Smooth muscle cell of the brain vasculature (primary cell): Measurements from ENCODE around the gene ACTR3C.

Experiments used
- DNase-seq: peaks from one replicate; pipeline ENCODE4 v3.0.0-alpha.2; 2012; ENCODE audit warnings: low read depth, low spot score

ACTR3C gene

DNA sequence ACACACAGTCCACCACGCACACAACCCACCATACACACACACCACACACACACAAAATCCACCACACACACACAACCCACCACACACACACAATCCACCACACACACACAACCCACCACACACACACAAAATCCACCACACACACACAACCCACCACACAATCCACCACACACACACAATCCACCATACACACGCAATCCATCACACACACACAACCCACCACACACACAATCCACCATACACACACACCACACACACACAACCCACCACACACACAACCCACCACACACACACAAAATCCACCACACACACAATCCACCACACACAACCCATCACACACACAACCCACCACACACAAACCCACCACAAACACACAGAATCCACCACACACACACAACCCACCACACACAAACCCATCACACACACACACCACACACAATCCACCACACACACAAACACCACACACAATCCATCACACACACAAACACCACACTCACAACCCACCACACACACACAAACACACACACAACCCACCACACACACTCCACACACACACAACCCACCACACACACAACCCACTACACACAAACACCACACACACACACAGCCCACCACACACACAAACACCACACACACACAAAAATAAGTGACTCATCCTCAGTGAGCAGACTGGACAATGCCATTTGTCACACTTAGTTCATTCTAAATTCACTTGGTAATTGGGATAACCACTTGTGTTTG, 36.4 kb upstream of the ACTR3C start:
- no peak for DNase-seq

DNA sequence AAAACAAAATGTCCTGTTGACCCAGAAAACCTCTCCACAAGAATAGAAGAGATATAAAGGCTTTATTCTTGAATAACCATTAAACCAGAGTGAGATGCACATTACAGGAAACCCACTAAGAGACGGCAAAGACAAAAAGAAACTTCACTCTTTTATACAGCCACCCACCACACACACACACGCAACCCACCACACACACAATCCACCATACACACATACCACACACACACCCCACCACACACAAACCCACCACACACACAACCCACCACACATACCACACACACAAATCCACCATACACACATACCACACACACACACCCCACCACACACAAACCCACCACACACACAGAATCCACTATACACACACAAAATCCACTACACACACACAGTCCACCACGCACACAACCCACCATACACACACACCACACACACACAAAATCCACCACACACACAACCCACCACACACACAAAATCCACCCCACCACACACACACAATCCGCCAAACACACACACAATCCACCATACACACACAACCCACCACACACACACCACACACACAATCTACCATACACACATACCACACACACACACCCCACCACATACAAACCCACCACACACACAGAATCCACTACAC, 35.8 kb upstream of the ACTR3C start:
- DNase-seq, result no peak

DNA sequence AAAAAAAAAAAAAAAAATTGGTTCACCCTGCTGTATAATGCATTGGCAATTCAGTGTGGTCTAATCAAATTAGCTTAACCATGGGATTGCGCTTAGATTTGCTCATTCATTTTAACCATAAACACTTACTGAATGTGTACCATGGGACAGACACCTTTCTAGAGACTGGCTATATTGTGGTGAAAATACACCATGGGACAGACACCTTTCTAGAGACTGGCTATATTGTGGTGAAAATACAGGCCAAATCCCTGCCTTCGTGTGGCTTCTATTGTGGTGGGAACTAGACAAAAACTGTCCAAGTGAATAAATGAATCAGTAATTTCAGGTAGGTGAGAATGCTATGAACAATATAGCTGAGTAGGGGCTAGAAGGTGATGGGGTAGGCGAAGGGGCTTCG, 35.1 kb upstream of the ACTR3C start:
- DNase-seq, result no peak

DNA sequence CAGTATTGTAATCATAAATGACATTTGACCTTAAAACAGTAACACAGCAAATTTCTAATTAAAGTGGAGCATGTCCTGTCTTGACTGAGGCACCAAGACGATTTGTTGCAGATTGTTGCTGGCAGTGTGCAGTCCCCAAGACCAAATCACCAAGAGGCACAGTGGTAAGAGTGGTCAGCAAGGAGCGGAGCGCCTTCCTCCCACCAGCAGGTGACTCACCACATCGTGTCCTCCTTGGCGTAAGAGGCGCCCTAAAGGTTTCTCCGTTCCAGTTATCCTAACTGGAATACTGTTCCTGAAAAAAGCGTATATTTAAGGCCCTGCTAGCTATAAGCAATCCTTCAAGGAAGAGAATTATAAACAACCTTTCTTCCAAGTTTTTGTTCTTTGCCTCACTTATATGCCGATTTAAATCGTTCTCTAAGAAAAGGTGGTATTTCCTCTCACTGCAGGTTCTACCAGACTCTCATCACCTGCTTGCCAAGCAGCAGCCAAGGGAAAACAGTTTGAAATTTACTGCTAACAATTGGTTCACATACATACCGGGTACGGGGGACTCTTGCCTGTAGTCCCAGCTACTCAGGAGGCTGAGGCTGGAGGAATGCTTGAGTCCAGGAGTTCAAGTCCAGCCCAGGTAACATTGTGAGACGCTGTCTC, 34.6 kb upstream of the ACTR3C start:
- DNase-seq, result no peak

DNA sequence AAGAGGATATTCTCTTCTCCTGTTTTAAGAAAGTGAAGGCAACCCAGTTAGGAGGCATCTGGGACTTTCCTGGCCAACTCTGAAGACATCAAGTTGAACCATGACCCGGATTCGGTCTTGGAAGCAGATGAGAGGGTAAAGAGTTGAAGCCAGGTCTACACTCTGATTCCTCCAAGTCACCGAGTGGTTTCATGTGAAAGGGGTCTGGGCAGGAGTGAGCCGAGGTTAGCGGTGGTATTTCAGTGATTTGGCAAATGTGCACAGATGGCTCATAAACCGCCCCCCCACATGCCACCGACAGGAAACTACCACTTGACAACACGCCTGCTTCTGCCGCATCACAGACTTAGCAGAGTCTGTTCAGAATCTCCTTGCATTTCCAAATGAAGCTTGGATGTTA, 33.9 kb upstream of the ACTR3C start:
- no peak for DNase-seq

DNA sequence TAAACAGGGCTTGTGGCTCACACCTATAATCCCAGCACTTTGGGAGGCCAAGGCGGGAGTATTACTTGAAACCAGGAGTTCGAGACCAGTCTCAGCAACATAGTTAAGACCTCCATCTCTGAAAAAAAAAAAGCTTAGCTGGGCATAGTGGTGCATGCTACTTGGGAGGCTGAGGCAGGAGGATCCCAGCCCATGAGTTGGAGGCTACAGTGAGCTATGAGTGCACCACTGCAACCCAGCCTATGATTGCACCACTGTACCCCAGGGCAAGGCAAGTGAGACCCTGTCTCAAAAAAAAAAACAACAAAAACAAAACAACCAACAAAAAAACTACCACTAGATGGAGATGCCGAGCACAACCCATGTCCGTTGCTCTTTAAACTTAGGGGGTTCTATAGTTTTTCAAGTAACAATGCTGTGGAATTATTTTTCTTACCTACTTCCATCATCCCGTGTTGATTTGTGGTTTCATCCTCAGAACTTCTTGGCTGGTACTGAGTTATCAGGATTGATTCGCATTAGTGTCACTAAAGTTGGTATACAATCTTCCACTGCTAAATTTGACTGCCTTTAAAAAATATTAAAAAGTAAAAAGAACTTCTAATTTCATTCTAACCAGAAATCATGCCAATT, 33.0 kb upstream of the ACTR3C start:
- no peak for DNase-seq

DNA sequence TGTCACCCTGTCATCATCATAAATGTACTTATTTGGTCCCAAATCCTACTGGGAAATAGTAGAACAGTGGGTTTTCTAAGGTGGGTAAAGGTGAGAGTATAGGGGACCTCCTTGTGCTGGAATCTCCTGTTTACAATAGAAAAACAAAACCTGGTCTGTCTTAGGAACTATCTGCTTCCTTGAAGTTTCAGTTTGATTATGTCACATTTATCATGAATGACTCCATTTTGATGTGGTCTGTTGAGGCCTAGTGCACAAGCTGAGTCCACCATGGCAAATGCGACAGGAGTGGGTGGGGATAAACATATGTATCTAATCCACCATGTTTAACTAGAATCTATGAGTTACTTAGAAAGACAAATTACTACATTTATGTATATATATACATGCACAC, 32.3 kb upstream of the ACTR3C start:
- DNase-seq, result no peak

DNA sequence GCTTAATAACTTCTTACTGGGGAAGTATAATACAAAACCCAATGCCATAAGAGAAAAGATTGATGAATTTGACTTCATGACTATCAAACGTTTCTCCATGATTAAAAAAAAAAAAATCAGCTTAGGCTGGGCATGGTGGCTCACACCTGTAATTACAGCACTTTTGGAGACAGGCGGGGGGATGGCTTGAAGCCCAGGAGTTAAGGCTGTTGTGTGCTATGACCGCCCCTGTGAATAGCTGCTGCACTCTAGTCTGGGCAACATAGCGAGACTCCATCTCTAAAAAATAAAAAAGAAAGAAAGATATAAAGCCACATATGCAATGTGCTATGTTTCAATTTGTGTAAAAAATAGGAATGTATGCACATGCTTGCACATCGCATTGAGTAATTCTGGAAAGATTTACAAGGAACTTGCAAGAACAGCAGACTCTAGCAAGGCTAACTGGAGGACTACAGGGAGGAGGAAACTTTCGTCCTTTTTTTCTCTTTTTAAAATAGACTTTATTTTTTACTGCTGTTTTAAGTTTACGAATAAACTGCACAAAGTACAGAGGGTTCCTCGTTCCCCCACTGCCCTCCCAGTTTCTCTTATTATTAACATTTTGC, 28.3 kb upstream of the ACTR3C start:
- no peak for DNase-seq

DNA sequence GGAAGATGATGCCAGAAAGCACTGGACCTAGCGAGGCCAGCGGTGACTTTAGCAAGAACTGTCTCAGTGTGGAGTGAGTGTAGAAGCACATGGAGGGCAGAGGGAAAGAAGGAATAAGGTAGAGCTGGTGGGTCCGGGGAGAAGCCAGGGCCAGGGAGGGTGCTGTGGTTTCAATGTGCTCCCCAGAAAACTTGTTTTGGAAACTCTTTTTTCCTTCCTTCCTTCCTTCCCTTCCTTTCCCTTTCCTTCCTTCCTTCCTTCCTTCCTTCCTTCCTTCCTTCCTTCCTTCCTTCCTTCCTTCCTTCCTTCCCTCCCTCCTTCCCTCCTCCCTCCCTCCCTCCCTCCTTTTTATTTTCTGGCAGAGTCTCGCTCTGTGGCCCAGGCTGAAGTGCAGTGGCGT, 23.6 kb upstream of the ACTR3C start:
- no peak for DNase-seq

DNA sequence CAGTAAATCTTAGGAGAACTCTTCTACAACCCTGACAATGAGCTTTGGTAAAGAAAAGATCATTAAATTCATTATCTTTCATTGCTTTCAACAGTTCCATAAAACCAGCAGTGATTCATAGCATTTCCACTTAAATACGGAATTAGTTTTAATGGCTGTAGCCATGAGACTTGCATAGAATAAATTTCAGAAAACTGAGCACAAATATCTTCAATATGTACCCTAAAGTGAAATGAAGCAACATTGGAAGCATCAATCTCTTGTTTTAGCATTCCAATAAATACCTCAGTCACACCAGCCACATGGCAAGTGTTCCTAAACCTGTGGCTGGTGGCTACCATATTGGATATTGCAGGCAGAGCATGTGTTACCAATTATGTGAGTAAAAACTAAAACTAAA, 21.7 kb upstream of the ACTR3C start:
- DNase-seq, result no peak

DNA sequence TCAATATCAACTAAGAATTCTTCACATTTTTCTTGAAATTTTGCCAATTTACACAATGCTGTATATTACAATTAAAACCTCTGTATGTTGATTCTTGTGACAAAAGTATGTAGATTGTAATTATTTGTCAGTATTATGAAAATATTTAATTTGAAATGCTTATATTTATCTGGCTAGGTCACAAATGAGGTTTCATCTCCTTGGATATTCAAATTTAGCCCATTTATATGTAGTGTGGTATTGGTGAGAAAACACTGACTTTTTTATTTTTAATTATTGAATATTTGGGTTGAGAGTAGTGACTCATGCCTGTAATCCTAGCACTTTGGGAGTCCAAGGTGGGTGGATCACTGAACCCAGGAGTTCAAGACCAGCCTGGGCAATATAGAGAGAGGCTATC, 21.0 kb upstream of the ACTR3C start:
- DNase-seq, result no peak

DNA sequence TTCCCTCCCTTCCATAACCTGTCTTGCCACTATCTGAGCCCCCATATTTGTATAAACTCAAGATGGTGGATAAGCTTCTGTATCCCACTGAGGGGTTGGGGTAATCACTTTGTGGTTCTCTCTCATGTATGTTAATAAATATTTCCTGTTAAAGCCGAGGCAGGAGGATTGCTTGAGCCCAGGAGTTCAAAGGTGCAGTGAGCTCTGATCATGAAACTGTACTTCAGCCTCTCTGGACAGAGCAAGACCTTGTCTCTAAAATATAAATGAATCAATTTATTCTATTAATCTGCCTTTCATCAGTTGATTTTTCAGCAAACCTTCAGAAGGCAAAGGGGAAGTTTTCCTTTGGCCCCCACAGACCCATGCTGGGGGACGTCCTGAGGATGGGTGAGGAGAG, 19.9 kb upstream of the ACTR3C start:
- DNase-seq, result no peak

DNA sequence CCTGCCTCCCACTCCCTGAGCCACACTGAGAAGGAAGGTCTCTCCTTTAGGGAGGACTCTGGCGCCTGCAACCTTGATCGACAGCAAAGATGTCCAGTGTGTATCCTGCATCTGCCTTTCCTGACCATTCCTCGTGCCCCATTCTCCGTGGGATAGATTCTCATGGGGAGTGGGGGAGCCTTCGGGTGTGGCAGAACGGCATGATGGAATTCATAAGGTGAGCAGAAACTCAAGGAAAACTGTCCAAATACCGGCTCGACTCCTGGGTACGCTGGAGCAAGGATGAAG, 18.7 kb upstream of the ACTR3C start:
- DNase-seq, result no peak

DNA sequence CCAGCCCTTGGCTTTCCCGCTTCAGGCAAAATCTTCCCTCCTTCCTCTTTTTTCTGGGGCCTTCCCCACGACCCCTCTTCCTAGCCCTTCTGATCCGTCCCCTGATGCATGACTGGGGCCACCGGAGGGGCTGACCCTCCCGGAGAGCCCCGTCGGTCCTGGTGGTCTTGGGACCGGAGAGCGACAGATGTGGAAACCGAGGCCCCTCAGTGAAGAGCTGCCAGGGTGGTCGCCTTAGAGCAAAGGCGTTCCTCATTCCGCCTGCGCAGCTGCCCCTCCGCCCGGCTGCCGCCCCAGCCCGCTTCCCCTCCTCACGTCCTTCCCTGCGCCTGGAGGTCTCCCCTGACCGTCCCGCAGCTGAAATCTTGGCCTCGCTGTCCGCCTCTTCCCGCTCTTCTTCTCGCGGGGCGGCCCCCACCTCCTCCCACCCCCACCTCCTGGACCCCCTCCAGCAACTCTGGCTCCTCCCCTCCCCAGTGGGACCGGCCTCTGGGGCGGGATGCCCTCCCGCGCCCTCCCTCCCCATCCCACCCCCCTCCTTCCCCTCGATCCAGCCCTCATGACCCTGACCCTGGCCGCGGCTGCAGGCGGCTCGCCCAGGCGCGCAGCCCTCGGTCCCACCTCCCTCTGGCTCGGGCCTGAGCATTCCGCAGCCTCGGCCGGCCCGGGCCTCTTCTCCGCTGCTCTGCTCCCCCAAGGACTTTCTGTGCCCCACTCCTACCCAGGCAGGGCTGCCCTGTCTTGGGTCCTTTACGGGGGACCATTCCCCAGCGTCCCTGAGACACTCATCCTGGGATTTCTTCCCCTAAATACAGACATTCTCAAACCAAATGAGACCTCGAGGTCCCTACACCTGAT, 18.1 kb upstream of the ACTR3C start, which contains the start of gene RARRES2:
Gene RARRES2, minus strand, starts transcription at position 367 of the 858 bp plus-strand sequence. CDS start 1,020 bp downstream, outside the sequence.
- DNase-seq, result no peak

DNA sequence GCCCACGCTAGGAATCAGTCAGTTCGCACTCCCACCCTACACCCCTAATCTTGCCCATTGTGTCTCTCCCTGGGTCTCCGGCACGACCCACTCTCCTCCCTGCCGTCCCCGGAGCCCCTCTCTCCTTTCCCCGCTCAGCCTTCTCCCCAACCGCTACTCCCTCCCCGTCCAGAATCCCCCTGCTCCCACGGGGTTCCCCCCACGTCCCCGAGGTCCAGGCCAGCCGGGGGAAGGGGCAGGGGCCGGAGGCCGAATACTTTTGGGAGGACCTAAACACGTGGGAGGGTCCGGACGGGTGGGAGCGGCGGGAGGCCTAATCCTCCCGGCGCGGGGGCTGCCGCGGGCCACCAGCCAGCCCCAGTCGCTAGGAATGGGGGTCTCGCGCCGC, 17.5 kb upstream of the ACTR3C start:
- no peak for DNase-seq

DNA sequence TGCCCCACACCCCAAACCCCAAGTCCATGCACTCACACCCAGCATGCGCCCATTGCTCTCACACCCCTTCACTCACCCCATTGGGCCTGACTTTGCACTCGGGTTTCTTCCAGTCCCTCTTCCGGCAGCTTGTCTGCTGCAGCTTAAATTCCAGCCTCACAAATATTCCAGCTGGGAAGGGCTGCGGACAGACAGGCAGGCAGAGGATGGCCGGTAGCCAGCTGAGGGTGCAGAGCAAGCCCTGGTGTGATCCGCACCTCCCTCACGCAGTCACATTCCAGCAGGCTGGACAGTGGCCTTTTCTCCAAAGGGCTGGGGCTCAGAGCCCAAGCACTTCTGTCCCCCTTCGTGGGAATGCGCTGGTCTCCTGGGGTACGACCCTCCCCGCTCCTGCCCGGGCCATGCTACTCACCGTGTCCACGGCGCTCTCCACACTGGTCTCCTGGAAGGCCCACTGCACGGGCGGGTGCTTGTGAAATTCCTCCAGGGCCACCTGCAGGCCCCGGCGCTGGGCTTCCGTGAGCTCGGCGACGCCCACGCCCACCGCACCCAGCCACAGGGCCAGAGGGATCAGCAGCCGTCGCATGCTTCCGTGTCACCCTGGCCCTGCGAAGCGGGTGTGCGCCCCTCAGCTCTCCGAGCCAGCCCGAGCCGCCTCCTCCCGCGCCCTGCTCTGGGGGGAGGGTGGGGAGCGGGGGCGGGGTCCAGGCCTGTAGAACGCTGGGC, 16.8 kb upstream of the ACTR3C start:
- no peak for DNase-seq

DNA sequence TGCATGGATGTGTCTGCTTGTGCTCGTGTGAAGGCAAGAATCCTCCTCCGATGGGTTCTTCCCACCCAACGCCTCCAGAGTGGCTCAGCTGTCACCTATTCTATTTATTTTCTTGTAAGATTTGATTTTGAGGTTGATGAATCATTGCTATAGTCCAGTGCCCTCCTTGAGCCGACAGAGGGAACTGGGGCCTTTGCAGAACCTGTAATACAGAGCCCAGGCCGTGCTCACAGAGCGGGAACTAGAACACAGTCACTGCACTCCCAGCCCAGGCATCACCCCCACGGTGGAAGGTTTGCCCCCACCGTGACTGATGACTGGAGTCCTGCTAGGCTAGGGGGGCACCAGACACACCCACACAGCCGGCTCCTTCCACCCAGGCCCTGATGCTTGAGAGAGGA, 16.1 kb upstream of the ACTR3C start:
- no peak for DNase-seq

DNA sequence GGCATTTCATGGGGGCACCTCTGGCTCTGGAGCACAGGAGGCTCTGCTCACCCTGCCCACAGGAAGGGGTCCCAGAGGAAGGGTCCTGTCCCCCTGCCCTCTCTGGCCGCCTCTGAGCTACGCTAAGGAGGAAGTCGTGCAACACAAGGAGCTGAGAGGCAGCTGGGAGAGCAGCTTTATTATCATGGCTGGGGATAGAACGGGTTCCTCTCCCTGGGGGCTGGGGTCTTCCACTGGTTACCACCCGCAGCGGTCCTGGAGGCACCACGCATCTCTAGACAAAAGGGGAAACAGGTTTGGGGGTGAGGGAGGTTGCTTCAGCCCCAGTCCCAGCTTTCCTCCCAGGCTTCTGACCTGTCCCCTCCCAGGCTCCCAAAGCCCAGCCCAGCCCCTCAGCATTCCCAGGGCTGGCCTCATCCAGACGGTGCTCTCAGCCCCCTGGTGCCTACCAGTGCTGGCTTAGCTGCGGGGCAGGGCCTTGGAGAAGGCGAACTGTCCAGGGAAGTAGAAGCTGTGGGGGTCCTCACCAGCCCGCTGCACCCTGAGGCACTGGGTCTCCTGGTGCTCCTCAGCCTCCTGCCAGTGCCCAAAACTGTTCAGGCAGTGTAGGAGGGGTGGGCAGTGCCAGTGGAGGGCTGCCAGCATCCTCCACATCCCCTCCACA, 15.0 kb upstream of the ACTR3C start:
- no peak for DNase-seq

DNA sequence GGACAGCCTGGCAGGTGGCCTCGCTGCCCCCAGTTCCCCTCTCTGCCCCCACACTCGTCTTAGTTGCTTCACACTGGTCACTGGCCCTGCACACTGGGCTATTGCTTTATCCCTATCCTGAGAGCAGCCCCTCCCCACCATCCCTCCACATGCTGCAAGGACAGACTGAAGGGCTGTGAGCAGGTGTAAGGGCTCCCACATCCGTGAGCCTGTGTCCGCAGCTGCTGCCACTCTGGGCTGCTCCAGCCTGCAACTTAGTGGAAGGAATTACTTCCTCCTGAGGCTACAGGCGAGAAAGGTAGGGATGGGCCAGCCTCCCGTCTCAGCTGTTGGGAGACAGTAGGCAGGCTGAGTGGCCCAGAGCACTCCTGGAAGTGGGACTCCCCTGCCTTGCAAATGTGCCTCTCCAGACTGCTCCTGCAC, 14.3 kb upstream of the ACTR3C start:
- no peak for DNase-seq

DNA sequence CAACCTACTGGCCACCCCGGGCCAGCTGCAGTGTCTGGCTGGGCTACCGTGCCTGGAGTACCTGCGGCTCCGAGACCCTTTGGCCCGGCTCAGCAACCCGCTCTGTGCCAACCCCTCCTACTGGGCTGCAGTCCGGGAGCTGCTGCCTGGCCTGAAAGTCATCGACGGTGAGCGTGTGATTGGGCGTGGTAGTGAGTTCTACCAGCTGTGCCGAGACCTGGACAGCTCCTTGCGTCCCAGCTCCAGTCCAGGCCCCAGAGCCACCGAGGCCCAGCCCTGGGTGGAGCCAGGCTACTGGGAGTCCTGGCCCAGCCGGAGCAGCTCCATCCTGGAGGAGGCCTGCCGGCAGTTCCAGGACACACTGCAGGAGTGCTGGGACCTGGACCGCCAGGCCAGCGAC, 13.8 kb upstream of the ACTR3C start:
- DNase-seq, result no peak
